Sciatic nerve (tissue), 2 donors: ENCODE data around the gene MIEF2. TPM values are rescaled to one million over a fixed set of nuclear protein-coding genes. Genes with fewer than 3 reads are reported as not detected.
A peak's percentile ranks its signal among the peaks of the same experiment; 100 is the strongest.
"Not testable (repeated sequence)": the region's sequence is repeated elsewhere in the genome, so short reads cannot be mapped to it uniquely, and the experiment has no call there.

Experiments used
- ATAC-seq: fragments of 200-7000 bp; cut with Tn5 transposase; one replicate; pipeline ENCODE4 v1.9.1; 2020; ENCODE audit warnings: mild to moderate bottlenecking, moderate library complexity
- DNase-seq: peaks from one replicate; pipeline ENCODE4 v3.0.0-alpha.2; 2020; ENCODE audit warnings: low spot score
- intact Hi-C: fragments of 100-400 bp; cut with DNase I; formaldehyde crosslinking; loops from one replicate; pipeline ENCODE4 v1.14.2; 2022
- total RNA-seq: library from RNA; stranded (reverse); fragmentation: NEBNext Ultra II Directional; extraction: Animal tissue kit (Norgen Biotek cat#: 25700); gene quantifications from one replicate; pipeline ENCODE4 v1.2.1, GENCODE V29; 2021
- donor health status: DM: no; HTN: no; CAD: no.
- donor health status: DM: no; HTN: no; CAD: no.

Gene MIEF2
- total RNA-seq, 1 donor from 2014 or later = 15.5 TPM

- intact Hi-C loops = loop anchor here (10.0 kb wide), 1 partner anchor 47 kb away; the partner anchor contains the start of genes SMCR8 and TOP3A
- ATAC-seq (peak; percentile 7), DNase-seq (no peak)
Measured at GRCh38 chr17:18267927-18268711, 7.7 kb downstream of the MIEF2 start.

- intact Hi-C loops = no loop called here
Measured at GRCh38 chr17:18270046-18270931, 9.8 kb downstream of the MIEF2 start.

GRCh38 chr17:18277076-18277475, 16.6 kb downstream of the MIEF2 start:
- ATAC-seq = no peak
- DNase-seq = no peak
- intact Hi-C loops = no loop called here

More at GRCh38 chr17:18270046-18270931, 9.8 kb downstream of the MIEF2 start:
- no peak for ATAC-seq
- DNase-seq = no peak

GRCh38 chr17:18278867-18279266, 18.4 kb downstream of the MIEF2 start:
- intact Hi-C loops = no loop called here
- DNase-seq (no peak), ATAC-seq (no peak)

- intact Hi-C loops = no loop called here
- ATAC-seq (no peak), DNase-seq (no peak)
Measured at GRCh38 chr17:18280249-18280648, 19.8 kb downstream of the MIEF2 start.

- intact Hi-C loops = no loop called here
- no peak for ATAC-seq
- DNase-seq = no peak
Measured at GRCh38 chr17:18280766-18281371, 20.4 kb downstream of the MIEF2 start.

GRCh38 chr17:18281788-18282187, 21.3 kb downstream of the MIEF2 start:
- ATAC-seq = no peak
- DNase-seq = no peak
- intact Hi-C loops = no loop called here

- intact Hi-C loops = no loop called here
- no peak for ATAC-seq
- DNase-seq = no peak
Measured at GRCh38 chr17:18285296-18285695, 24.8 kb downstream of the MIEF2 start.

- intact Hi-C loops = no loop called here
- DNase-seq = no peak
- no peak for ATAC-seq
Measured at GRCh38 chr17:18291718-18292540, 31.5 kb downstream of the MIEF2 start.

GRCh38 chr17:18298061-18298460, 37.6 kb downstream of the MIEF2 start:
- DNase-seq, ATAC-seq, intact Hi-C loops: not testable (repeated sequence)

GRCh38 chr17:18300725-18301480, 40.4 kb downstream of the MIEF2 start:
- intact Hi-C loops = no loop called here
- DNase-seq (no peak), ATAC-seq (no peak)

- intact Hi-C loops, ATAC-seq, DNase-seq: not testable (repeated sequence)
Measured at GRCh38 chr17:18303206-18303605, 42.7 kb downstream of the MIEF2 start.

- DNase-seq (no peak), ATAC-seq (no peak)
- intact Hi-C loops = no loop called here
Measured at GRCh38 chr17:18309202-18309601, 48.7 kb downstream of the MIEF2 start.

GRCh38 chr17:18314059-18314730, 53.7 kb downstream of the MIEF2 start:
- intact Hi-C loops = loop anchor here (10.0 kb wide), 1 partner anchor 49 kb away; the partner anchor contains the start of gene MIEF2
- no peak for DNase-seq

GRCh38 chr17:18314731-18315561, 54.5 kb downstream of the MIEF2 start, which contains the start of the genes SMCR8 and TOP3A:
Gene SMCR8, plus strand, starts transcription at chr17:18315293. Its CDS starts 497 bp downstream, at chr17:18315790.
Gene TOP3A, minus strand, starts transcription at chr17:18314994. Its CDS starts 216 bp downstream, at chr17:18314778.
- DNase-seq = peak; percentile 98
- intact Hi-C loops = loop anchor here (10.0 kb wide), 1 partner anchor 50 kb away; the partner anchor contains the start of gene MIEF2
- ATAC-seq = peak; percentile 99

More at GRCh38 chr17:18314059-18314730, 53.7 kb downstream of the MIEF2 start:
- no peak for ATAC-seq

- ATAC-seq = peak; percentile 2
- intact Hi-C loops = loop anchor here (10.0 kb wide), 1 partner anchor 51 kb away; the partner anchor contains the start of gene MIEF2
Measured at GRCh38 chr17:18315562-18315922, 55.1 kb downstream of the MIEF2 start.

More at GRCh38 chr17:18315562-18315922, 55.1 kb downstream of the MIEF2 start:
- no peak for DNase-seq
